HEK293 (cell line): ENCODE data around the gene RARRES2.

Experiments used
- MEIS1 ChIP-seq: sonication (generic); formaldehyde crosslinking; IDR thresholded peaks from 2 replicates; pipeline ENCODE4 v1.8.1; 2022; ENCODE audit warnings: missing genetic modification reagents, mild to moderate bottlenecking, borderline replicate concordance
- TCF7L2 ChIP-seq: IDR thresholded peaks from 2 replicates; pipeline ENCODE4 v1.6.1; 2011; ENCODE audit warnings: low read depth, mild to moderate bottlenecking, inconsistent platforms, low read length, moderate library complexity, borderline replicate concordance
- YY1 ChIP-seq: fragments of 450-650 bp; formaldehyde crosslinking; IDR thresholded peaks from 2 replicates; pipeline ENCODE4 v1.5.1; 2018; ENCODE audit warnings: missing biosample characterization, missing genetic modification characterization
- ZFP69B ChIP-seq: fragments of 450-650 bp; formaldehyde crosslinking; IDR thresholded peaks from 2 replicates; pipeline ENCODE4 v1.5.1; 2016; ENCODE audit warnings: missing biosample characterization, missing genetic modification characterization
- ZNF2 ChIP-seq: fragments of 450-650 bp; formaldehyde crosslinking; IDR thresholded peaks from 2 replicates; pipeline ENCODE4 v1.5.1; 2016; ENCODE audit warnings: missing biosample characterization, missing genetic modification characterization
- ZNF211 ChIP-seq: fragments of 450-650 bp; formaldehyde crosslinking; IDR thresholded peaks from 2 replicates; pipeline ENCODE4 v1.5.1; 2016; ENCODE audit warnings: low read depth, missing biosample characterization, missing genetic modification characterization
- ZNF248 ChIP-seq: fragments of 450-650 bp; formaldehyde crosslinking; IDR thresholded peaks from 2 replicates; pipeline ENCODE4 v1.5.1; 2017; ENCODE audit warnings: missing biosample characterization, missing genetic modification characterization
- ZNF292 ChIP-seq: fragments of 450-650 bp; formaldehyde crosslinking; IDR thresholded peaks from 2 replicates; pipeline ENCODE4 v1.5.1; 2016; ENCODE audit warnings: low read depth, missing biosample characterization, missing genetic modification characterization, borderline replicate concordance
- ZNF394 ChIP-seq: fragments of 450-650 bp; formaldehyde crosslinking; IDR thresholded peaks from 2 replicates; pipeline ENCODE4 v1.5.1; 2016; ENCODE audit warnings: missing biosample characterization, missing genetic modification characterization, mild to moderate bottlenecking, moderate library complexity, borderline replicate concordance
- ZNF658 ChIP-seq: fragments of 450-650 bp; formaldehyde crosslinking; IDR thresholded peaks from 2 replicates; pipeline ENCODE4; 2016; ENCODE audit warnings: missing biosample characterization, missing genetic modification characterization
- TF ChIP-seq, protein P1 (sequence below): fragments of 450-650 bp; formaldehyde crosslinking; IDR thresholded peaks from 2 replicates; pipeline ENCODE4 v1.5.1; 2016; ENCODE audit warnings: missing biosample characterization, missing genetic modification characterization
- TF ChIP-seq, protein P2 (sequence below): fragments of 450-650 bp; formaldehyde crosslinking; IDR thresholded peaks from 2 replicates; pipeline ENCODE4 v1.5.1; 2016; ENCODE audit warnings: missing biosample characterization, missing genetic modification characterization
- TF ChIP-seq, protein P3 (sequence below): fragments of 450-650 bp; formaldehyde crosslinking; IDR thresholded peaks from 2 replicates; pipeline ENCODE4 v1.5.1; 2016; ENCODE audit warnings: missing biosample characterization, missing genetic modification characterization
- TF ChIP-seq, protein P4 (sequence below): fragments of 450-650 bp; formaldehyde crosslinking; IDR thresholded peaks from 2 replicates; pipeline ENCODE4 v1.5.1; 2017; ENCODE audit warnings: missing biosample characterization, mild to moderate bottlenecking, missing genetic modification characterization, moderate library complexity

DNA sequence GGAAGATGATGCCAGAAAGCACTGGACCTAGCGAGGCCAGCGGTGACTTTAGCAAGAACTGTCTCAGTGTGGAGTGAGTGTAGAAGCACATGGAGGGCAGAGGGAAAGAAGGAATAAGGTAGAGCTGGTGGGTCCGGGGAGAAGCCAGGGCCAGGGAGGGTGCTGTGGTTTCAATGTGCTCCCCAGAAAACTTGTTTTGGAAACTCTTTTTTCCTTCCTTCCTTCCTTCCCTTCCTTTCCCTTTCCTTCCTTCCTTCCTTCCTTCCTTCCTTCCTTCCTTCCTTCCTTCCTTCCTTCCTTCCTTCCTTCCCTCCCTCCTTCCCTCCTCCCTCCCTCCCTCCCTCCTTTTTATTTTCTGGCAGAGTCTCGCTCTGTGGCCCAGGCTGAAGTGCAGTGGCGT is 5.5 kb upstream of the RARRES2 start:
- TF ChIP-seq, protein P1, sequence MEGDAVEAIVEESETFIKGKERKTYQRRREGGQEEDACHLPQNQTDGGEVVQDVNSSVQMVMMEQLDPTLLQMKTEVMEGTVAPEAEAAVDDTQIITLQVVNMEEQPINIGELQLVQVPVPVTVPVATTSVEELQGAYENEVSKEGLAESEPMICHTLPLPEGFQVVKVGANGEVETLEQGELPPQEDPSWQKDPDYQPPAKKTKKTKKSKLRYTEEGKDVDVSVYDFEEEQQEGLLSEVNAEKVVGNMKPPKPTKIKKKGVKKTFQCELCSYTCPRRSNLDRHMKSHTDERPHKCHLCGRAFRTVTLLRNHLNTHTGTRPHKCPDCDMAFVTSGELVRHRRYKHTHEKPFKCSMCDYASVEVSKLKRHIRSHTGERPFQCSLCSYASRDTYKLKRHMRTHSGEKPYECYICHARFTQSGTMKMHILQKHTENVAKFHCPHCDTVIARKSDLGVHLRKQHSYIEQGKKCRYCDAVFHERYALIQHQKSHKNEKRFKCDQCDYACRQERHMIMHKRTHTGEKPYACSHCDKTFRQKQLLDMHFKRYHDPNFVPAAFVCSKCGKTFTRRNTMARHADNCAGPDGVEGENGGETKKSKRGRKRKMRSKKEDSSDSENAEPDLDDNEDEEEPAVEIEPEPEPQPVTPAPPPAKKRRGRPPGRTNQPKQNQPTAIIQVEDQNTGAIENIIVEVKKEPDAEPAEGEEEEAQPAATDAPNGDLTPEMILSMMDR (tag by site-specific recombination): no peak
- TF ChIP-seq YY1 (tag by site-specific recombination) (no peak), ZNF248 (tag by site-specific recombination) (no peak), MEIS1 (CRISPR knock-in tag) (no peak), ZNF292 (tag by site-specific recombination) (no peak), ZNF2 (tag by site-specific recombination) (no peak), ZFP69B (no peak), ZNF658 (tag by site-specific recombination) (no peak), TCF7L2 (no peak), ZNF211 (no peak), ZNF394 (tag by site-specific recombination) (no peak)
- TF ChIP-seq, protein P2, sequence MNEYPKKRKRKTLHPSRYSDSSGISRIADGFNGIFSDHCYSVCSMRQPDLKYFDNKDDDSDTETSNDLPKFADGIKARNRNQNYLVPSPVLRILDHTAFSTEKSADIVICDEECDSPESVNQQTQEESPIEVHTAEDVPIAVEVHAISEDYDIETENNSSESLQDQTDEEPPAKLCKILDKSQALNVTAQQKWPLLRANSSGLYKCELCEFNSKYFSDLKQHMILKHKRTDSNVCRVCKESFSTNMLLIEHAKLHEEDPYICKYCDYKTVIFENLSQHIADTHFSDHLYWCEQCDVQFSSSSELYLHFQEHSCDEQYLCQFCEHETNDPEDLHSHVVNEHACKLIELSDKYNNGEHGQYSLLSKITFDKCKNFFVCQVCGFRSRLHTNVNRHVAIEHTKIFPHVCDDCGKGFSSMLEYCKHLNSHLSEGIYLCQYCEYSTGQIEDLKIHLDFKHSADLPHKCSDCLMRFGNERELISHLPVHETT (tag by site-specific recombination): no peak
- TF ChIP-seq, protein P3, sequence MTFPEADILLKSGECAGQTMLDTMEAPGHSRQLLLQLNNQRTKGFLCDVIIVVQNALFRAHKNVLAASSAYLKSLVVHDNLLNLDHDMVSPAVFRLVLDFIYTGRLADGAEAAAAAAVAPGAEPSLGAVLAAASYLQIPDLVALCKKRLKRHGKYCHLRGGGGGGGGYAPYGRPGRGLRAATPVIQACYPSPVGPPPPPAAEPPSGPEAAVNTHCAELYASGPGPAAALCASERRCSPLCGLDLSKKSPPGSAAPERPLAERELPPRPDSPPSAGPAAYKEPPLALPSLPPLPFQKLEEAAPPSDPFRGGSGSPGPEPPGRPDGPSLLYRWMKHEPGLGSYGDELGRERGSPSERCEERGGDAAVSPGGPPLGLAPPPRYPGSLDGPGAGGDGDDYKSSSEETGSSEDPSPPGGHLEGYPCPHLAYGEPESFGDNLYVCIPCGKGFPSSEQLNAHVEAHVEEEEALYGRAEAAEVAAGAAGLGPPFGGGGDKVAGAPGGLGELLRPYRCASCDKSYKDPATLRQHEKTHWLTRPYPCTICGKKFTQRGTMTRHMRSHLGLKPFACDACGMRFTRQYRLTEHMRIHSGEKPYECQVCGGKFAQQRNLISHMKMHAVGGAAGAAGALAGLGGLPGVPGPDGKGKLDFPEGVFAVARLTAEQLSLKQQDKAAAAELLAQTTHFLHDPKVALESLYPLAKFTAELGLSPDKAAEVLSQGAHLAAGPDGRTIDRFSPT: no peak
- TF ChIP-seq, protein P4, sequence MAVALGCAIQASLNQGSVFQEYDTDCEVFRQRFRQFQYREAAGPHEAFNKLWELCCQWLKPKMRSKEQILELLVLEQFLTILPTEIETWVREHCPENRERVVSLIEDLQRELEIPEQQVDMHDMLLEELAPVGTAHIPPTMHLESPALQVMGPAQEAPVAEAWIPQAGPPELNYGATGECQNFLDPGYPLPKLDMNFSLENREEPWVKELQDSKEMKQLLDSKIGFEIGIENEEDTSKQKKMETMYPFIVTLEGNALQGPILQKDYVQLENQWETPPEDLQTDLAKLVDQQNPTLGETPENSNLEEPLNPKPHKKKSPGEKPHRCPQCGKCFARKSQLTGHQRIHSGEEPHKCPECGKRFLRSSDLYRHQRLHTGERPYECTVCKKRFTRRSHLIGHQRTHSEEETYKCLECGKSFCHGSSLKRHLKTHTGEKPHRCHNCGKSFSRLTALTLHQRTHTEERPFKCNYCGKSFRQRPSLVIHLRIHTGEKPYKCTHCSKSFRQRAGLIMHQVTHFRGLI: no peak
